HEK293 (cell line): ENCODE results near the gene DCC.

Experiments
- CTCF ChIA-PET: fragments of 350-600 bp; formaldehyde crosslinking; extraction: SDS; loops from one replicate; lab custom pipeline; 2021; ENCODE audit warnings: antibody characterized with exemption; lab: Yijun Ruan, JAX
- POLR2A ChIA-PET: fragments of 300-600 bp; formaldehyde crosslinking; extraction: SDS; loops from one replicate; lab custom pipeline; 2020; ENCODE audit warnings: antibody characterized with exemption, inconsistent platforms; lab: Yijun Ruan, JAX
- H3K27ac ChIP-seq: fragments of 200-500 bp; sonication (Bioruptor generic); 2 replicates; pipeline ENCODE4 v1.5.1; 2014; ENCODE audit warnings: low read depth, low read length, control low read depth, inconsistent platforms; ENCODE audit errors: extremely low read depth
- H3K36me3 ChIP-seq, 2 experiments: fragments of 200-500 bp in 1 of 2; sonication (Bioruptor generic) in 1 of 2; 1 replicate in 1 of 2; 2 replicates in 1 of 2; pipeline ENCODE4 v1.5.1; 2014 to 2017; ENCODE audit warnings: inconsistent platforms in 2 of 2, low read length in 2 of 2; ENCODE audit not compliant: control insufficient read depth in 2 of 2, insufficient read depth in 1 of 2
- H3K4me1 ChIP-seq: fragments of 200-500 bp; sonication (Bioruptor generic); 2 replicates; pipeline ENCODE4 v1.5.1; 2014; ENCODE audit warnings: mild to moderate bottlenecking, low read length, inconsistent platforms; ENCODE audit not compliant: control insufficient read depth, insufficient read depth
- H3K4me3 ChIP-seq: 2 replicates; pipeline ENCODE4 v1.5.1; 2011; ENCODE audit warnings: low read depth, mild to moderate bottlenecking, control low read depth, low read length, moderate library complexity
- H3K9me3 ChIP-seq: fragments of 200-500 bp; sonication (Bioruptor generic); 2 replicates; pipeline ENCODE4 v1.5.1; 2014; ENCODE audit warnings: low read depth, low read length, inconsistent platforms; ENCODE audit not compliant: control insufficient read depth, insufficient read depth
- GLIS1 ChIP-seq: fragments of 450-650 bp; formaldehyde crosslinking; IDR thresholded peaks from 2 replicates; pipeline ENCODE4 v1.5.1; 2016; ENCODE audit warnings: missing biosample characterization, missing genetic modification characterization
- ZEB2 ChIP-seq: fragments of 450-650 bp; formaldehyde crosslinking; IDR thresholded peaks from 2 replicates; pipeline ENCODE4 v1.5.1; 2016; ENCODE audit warnings: missing biosample characterization, missing genetic modification characterization
- ZFP3 ChIP-seq: fragments of 450-650 bp; formaldehyde crosslinking; IDR thresholded peaks from 2 replicates; pipeline ENCODE4 v1.5.1; 2016; ENCODE audit warnings: low read depth, missing biosample characterization, missing genetic modification characterization
- ZNF133 ChIP-seq: fragments of 450-650 bp; formaldehyde crosslinking; IDR thresholded peaks from 2 replicates; pipeline ENCODE4 v1.5.1; 2016; ENCODE audit warnings: missing biosample characterization, missing genetic modification characterization
- ZNF221 ChIP-seq: fragments of 450-650 bp; formaldehyde crosslinking; IDR thresholded peaks from 2 replicates; pipeline ENCODE4 v1.5.1; 2017; ENCODE audit warnings: missing biosample characterization, missing genetic modification characterization, borderline replicate concordance
- ZNF248 ChIP-seq: fragments of 450-650 bp; formaldehyde crosslinking; IDR thresholded peaks from 2 replicates; pipeline ENCODE4 v1.5.1; 2017; ENCODE audit warnings: missing biosample characterization, missing genetic modification characterization
- ZNF324 ChIP-seq: fragments of 450-650 bp; formaldehyde crosslinking; IDR thresholded peaks from 2 replicates; pipeline ENCODE4 v1.5.1; 2016; ENCODE audit warnings: missing biosample characterization, missing genetic modification characterization
- ZNF366 ChIP-seq: fragments of 450-650 bp; formaldehyde crosslinking; conservative IDR thresholded peaks from 2 replicates; pipeline ENCODE4 v1.5.1; 2016; ENCODE audit warnings: missing biosample characterization, missing genetic modification characterization
- ZNF549 ChIP-seq: fragments of 450-650 bp; IDR thresholded peaks from 2 replicates; pipeline ENCODE4 v1.5.1; 2018; ENCODE audit warnings: missing biosample characterization, missing genetic modification characterization, mild to moderate bottlenecking, inconsistent platforms, moderate library complexity
- ZNF670 ChIP-seq: fragments of 450-650 bp; formaldehyde crosslinking; IDR thresholded peaks from 2 replicates; pipeline ENCODE4 v1.5.1; 2016; ENCODE audit warnings: missing biosample characterization, missing genetic modification characterization, low read depth
- ZNF792 ChIP-seq: fragments of 450-650 bp; formaldehyde crosslinking; IDR thresholded peaks from 2 replicates; pipeline ENCODE4 v1.5.1; 2016; ENCODE audit warnings: missing biosample characterization, missing genetic modification characterization
- TF ChIP-seq, protein P1 (sequence below): fragments of 450-650 bp; IDR thresholded peaks from 2 replicates; pipeline ENCODE4 v1.5.1; 2018; ENCODE audit warnings: missing biosample characterization, mild to moderate bottlenecking, missing genetic modification characterization
- TF ChIP-seq, protein P2 (sequence below): fragments of 450-650 bp; formaldehyde crosslinking; IDR thresholded peaks from 2 replicates; pipeline ENCODE4 v1.5.1; 2016; ENCODE audit warnings: missing biosample characterization, missing genetic modification characterization
- TF ChIP-seq, protein P3 (sequence below): fragments of 450-650 bp; formaldehyde crosslinking; IDR thresholded peaks from 2 replicates; pipeline ENCODE4 v1.5.1; 2017; ENCODE audit warnings: missing biosample characterization, mild to moderate bottlenecking, missing genetic modification characterization, moderate library complexity

The DCC gene

DNA sequence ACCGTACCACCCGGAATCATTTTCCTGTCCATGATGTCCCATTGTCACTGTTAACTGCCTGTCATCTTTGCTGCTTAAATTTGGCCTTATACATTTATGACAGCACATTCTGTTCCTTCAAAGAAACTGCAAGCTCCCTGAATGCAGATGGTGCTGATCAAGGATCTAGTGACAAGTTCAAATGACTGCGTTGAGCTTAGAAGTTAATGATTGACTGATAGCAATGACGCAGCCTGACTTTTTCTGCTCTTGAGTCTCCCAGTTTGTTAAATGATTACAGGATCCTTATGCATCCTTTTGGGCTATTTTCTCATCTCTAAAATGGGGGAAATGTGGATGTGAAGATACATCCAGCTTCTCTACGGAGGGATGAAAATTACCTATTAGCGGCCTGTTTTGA, 159.0 kb downstream of the DCC start (continued):
- TF ChIP-seq ZEB2 (tag by site-specific recombination) (no peak), ZNF324 (tag by site-specific recombination) (no peak)

DNA sequence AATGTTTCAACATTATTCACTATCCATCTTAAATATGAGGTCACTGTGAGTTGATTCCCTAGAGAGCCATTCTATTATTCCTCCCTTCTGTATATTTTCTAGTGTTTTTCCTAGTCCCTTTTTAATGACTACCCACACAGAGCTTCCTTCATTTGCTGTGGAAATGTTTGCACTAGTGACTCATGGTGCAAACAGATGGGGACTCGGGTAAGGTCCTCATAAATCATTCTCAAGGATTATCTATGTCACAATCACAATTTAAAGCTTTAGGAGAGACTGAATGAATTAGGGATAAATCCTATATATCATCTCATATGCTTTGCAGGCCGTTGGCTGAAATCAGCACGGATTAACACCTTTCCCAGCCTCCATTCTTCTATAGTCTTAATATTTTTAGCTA, 159.6 kb downstream of the DCC start:
- Histone ChIP-seq H3K36me3 (no peaks in the 10 kb centered on the region), H3K27ac (no peak overlapping the region), H3K9me3 (no peaks in the 10 kb centered on the region), H3K4me1 (no peaks in the 10 kb centered on the region)
- ChIA-PET CTCF (no interaction called here), POLR2A (no interaction called here)
- TF ChIP-seq ZNF133 (tag by site-specific recombination) (no peak), ZNF792 (tag by site-specific recombination) (no peak), ZNF549 (tag by site-specific recombination) (no peak)
- TF ChIP-seq, protein P1, sequence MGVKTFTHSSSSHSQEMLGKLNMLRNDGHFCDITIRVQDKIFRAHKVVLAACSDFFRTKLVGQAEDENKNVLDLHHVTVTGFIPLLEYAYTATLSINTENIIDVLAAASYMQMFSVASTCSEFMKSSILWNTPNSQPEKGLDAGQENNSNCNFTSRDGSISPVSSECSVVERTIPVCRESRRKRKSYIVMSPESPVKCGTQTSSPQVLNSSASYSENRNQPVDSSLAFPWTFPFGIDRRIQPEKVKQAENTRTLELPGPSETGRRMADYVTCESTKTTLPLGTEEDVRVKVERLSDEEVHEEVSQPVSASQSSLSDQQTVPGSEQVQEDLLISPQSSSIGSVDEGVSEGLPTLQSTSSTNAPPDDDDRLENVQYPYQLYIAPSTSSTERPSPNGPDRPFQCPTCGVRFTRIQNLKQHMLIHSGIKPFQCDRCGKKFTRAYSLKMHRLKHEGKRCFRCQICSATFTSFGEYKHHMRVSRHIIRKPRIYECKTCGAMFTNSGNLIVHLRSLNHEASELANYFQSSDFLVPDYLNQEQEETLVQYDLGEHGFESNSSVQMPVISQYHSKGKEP, result no peak
- TF ChIP-seq, all 188 proteins: peak for 0
- H3K4me3 ChIP-seq, result no peak overlapping the region

DNA sequence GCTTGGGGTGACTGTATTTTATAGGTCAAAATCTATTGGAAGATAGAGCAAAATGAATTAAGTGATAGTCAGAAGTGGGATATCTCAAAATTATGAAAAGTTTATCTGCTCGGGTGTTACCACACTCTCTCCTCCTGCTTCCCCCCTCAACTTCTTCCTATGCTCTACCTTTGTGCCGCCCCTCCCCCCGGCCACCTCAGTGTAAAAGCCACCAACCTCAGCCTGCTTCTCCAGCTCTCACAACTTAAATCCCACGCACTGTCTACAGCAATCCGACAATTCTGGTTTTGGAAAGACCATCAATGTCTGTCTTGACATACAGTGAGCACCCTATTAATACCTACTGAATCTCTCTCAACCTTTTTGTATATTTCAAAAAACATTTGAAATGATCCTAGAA, 164.6 kb downstream of the DCC start:
- ChIA-PET CTCF (no interaction called here), POLR2A (no interaction called here)
- TF ChIP-seq ZNF670 (no peak), ZNF366 (tag by site-specific recombination) (no peak), ZFP3 (tag by site-specific recombination) (no peak), ZNF248 (tag by site-specific recombination) (no peak), GLIS1 (tag by site-specific recombination) (no peak)
- TF ChIP-seq, protein P2, sequence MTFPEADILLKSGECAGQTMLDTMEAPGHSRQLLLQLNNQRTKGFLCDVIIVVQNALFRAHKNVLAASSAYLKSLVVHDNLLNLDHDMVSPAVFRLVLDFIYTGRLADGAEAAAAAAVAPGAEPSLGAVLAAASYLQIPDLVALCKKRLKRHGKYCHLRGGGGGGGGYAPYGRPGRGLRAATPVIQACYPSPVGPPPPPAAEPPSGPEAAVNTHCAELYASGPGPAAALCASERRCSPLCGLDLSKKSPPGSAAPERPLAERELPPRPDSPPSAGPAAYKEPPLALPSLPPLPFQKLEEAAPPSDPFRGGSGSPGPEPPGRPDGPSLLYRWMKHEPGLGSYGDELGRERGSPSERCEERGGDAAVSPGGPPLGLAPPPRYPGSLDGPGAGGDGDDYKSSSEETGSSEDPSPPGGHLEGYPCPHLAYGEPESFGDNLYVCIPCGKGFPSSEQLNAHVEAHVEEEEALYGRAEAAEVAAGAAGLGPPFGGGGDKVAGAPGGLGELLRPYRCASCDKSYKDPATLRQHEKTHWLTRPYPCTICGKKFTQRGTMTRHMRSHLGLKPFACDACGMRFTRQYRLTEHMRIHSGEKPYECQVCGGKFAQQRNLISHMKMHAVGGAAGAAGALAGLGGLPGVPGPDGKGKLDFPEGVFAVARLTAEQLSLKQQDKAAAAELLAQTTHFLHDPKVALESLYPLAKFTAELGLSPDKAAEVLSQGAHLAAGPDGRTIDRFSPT, result no peak
- TF ChIP-seq, protein P3, sequence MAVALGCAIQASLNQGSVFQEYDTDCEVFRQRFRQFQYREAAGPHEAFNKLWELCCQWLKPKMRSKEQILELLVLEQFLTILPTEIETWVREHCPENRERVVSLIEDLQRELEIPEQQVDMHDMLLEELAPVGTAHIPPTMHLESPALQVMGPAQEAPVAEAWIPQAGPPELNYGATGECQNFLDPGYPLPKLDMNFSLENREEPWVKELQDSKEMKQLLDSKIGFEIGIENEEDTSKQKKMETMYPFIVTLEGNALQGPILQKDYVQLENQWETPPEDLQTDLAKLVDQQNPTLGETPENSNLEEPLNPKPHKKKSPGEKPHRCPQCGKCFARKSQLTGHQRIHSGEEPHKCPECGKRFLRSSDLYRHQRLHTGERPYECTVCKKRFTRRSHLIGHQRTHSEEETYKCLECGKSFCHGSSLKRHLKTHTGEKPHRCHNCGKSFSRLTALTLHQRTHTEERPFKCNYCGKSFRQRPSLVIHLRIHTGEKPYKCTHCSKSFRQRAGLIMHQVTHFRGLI, result no peak
- no peaks in the 10 kb centered on the region for H3K4me1 ChIP-seq
- H3K9me3 ChIP-seq, result no peaks in the 10 kb centered on the region
- H3K36me3 ChIP-seq, result no peaks in the 10 kb centered on the region
- no peak overlapping the region for H3K27ac ChIP-seq
- H3K4me3 ChIP-seq, result no peak overlapping the region

DNA sequence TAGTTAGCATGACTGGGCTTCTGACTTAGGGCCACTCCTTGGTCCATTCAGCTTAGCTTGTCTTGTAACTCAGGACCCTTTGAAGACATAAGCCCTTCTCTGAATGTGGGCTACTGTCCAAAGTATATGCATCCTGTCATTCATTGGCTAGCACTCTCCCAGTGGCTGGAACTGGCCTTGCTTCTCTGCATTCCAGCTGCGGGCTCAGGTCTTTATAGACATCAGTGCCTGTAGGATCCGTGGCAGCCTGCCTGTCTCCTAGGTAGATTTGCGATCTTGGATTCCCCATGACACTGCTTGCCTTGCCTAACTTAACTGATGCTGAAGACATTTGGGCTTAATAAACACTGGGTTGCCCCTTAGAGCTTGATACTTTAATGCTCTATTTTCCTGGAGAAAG, 170.1 kb downstream of the DCC start:
- Histone ChIP-seq H3K27ac (no peak overlapping the region), H3K36me3 (no peaks in the 10 kb centered on the region), H3K4me1 (no peaks in the 10 kb centered on the region), H3K9me3 (no peaks in the 10 kb centered on the region), H3K4me3 (no peak overlapping the region)
- CTCF ChIA-PET, result interaction anchor here (0.6 kb wide), 1 partner anchor 692 kb away, joined by 8 read pairs; no protein-coding TSS in a partner anchor
- POLR2A ChIA-PET, result no interaction called here
- no peak for TF ChIP-seq ZNF221
